ENCODE measurements around the gene COG8. TPM values are rescaled to one million over a fixed set of nuclear protein-coding genes. Genes with fewer than 3 reads are reported as not detected.

COG8 gene
- total and polyA plus RNA-seq, 2 experiments from 2014 or later, result 21.4 to 79.9 TPM

DNA sequence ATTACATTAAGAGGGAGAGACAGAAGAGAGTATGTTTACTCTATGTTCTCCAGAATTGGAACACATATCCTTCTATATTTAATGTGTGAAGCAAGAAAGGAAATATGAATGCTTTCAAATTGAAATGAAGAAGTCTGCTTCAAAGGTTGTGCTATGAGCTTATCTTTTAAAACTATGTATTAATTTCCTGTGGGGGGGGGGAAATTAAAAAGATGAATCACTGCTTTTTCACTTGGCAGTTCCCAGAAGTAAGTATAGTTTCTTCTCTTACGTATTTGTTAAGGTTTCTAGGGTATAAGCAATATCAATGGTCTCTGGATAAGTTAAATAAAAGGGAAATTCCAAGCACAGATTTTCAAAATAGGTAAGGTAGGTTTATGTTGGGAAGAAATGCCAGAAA lies 39.4 kb upstream of the COG8 start:
- Histone ChIP-seq H3K9me2 (ENCODE audit: insufficient read depth) (no peaks in the 10 kb centered on the region), H3K36me3 (ENCODE audit: insufficient read depth) (peaks cover 44% of the 10 kb centered on the region), H3K4me2 (no peak overlapping the region), H3K4me1 (ENCODE audit: insufficient read depth) (no peaks in the 10 kb centered on the region), H3K4me3 (no peak overlapping the region), H3K27me3 (ENCODE audit: insufficient read depth) (no peaks in the 10 kb centered on the region), H3F3A (replicated peaks; ENCODE audit: low read depth) (peaks cover 2% of the 10 kb centered on the region; the same call in 1 of the 2 replicates), H3K27ac (ENCODE audit: low read depth) (no peak overlapping the region), H3K79me2 (replicated peaks; ENCODE audit: insufficient read depth) (peaks cover 29% of the 10 kb centered on the region), H2AFZ (no peak overlapping the region), H4K20me1 (replicated peaks; ENCODE audit: insufficient read depth) (peaks cover 10% of the 10 kb centered on the region)
- Mint-ChIP-seq H3K36me3 (ENCODE audit: low read depth) (peaks cover 55% of the 10 kb centered on the region), H3K27ac (no peak overlapping the region), H3K4me1 (no peaks in the 10 kb centered on the region), H3K27me3 (ENCODE audit: insufficient read depth, low read depth, poor library complexity) (peaks cover 2% of the 10 kb centered on the region), H3K9me3 (no peaks in the 10 kb centered on the region), H3K4me3 (no peak overlapping the region)
- no peak for TF ChIP-seq NANOG (IDR thresholded peaks at IDR 0.05; ENCODE audit: borderline replicate concordance)
- TF ChIP-seq, protein P1, sequence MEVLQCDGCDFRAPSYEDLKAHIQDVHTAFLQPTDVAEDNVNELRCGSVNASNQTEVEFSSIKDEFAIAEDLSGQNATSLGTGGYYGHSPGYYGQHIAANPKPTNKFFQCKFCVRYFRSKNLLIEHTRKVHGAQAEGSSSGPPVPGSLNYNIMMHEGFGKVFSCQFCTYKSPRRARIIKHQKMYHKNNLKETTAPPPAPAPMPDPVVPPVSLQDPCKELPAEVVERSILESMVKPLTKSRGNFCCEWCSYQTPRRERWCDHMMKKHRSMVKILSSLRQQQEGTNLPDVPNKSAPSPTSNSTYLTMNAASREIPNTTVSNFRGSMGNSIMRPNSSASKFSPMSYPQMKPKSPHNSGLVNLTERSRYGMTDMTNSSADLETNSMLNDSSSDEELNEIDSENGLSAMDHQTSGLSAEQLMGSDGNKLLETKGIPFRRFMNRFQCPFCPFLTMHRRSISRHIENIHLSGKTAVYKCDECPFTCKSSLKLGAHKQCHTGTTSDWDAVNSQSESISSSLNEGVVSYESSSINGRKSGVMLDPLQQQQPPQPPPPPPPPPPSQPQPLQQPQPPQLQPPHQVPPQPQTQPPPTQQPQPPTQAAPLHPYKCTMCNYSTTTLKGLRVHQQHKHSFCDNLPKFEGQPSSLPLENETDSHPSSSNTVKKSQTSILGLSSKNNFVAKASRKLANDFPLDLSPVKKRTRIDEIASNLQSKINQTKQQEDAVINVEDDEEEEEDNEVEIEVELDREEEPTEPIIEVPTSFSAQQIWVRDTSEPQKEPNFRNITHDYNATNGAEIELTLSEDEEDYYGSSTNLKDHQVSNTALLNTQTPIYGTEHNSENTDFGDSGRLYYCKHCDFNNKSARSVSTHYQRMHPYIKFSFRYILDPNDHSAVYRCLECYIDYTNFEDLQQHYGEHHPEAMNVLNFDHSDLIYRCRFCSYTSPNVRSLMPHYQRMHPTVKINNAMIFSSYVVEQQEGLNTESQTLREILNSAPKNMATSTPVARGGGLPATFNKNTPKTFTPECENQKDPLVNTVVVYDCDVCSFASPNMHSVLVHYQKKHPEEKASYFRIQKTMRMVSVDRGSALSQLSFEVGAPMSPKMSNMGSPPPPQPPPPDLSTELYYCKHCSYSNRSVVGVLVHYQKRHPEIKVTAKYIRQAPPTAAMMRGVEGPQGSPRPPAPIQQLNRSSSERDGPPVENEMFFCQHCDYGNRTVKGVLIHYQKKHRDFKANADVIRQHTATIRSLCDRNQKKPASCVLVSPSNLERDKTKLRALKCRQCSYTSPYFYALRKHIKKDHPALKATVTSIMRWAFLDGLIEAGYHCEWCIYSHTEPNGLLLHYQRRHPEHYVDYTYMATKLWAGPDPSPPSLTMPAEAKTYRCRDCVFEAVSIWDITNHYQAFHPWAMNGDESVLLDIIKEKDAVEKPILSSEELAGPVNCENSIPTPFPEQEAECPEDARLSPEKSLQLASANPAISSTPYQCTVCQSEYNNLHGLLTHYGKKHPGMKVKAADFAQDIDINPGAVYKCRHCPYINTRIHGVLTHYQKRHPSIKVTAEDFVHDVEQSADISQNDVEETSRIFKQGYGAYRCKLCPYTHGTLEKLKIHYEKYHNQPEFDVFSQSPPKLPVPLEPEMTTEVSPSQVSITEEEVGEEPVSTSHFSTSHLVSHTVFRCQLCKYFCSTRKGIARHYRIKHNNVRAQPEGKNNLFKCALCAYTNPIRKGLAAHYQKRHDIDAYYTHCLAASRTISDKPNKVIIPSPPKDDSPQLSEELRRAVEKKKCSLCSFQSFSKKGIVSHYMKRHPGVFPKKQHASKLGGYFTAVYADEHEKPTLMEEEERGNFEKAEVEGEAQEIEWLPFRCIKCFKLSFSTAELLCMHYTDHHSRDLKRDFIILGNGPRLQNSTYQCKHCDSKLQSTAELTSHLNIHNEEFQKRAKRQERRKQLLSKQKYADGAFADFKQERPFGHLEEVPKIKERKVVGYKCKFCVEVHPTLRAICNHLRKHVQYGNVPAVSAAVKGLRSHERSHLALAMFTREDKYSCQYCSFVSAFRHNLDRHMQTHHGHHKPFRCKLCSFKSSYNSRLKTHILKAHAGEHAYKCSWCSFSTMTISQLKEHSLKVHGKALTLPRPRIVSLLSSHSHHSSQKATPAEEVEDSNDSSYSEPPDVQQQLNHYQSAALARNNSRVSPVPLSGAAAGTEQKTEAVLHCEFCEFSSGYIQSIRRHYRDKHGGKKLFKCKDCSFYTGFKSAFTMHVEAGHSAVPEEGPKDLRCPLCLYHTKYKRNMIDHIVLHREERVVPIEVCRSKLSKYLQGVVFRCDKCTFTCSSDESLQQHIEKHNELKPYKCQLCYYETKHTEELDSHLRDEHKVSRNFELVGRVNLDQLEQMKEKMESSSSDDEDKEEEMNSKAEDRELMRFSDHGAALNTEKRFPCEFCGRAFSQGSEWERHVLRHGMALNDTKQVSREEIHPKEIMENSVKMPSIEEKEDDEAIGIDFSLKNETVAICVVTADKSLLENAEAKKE (CRISPR knock-in tag; IDR thresholded peaks at IDR 0.05), result no peak
- TF ChIP-seq CREB1 (CRISPR knock-in tag; IDR thresholded peaks at IDR 0.05; ENCODE audit: low read depth), result no peak
- no peak for TF ChIP-seq ZNF331 (CRISPR knock-in tag; IDR thresholded peaks at IDR 0.05; ENCODE audit: low read depth)
- no peak for TF ChIP-seq EZH2phosphoT487 (IDR thresholded peaks at IDR 0.05; ENCODE audit: unreplicated experiment)
- ATAC-seq, result no peak
- DNase-seq (ENCODE audit: low spot score), result no peak

DNA sequence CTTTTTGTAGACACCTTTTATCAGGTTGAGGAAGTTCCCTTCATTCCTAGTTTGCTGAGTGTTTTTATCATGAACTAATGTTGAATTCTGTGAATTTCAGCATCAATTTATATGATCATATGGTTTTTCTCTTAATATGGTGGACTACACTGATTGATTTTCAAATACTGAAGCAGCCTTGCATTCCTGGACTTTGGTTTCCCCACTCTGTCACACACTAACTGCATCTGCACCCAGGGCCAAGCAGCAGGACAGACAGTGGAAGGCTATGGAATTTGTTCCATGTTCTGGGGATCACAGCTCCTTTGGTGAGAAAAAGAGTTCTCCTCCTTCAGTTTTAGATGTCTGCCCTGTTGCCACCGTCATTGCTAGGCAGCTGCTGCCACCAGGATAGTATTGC lies 38.7 kb upstream of the COG8 start:
- no peak overlapping the region for H2AFZ ChIP-seq
- H3K4me2 ChIP-seq, result no peak overlapping the region
- no peaks in the 10 kb centered on the region for H3K9me3 Mint-ChIP-seq
- H3K4me3 Mint-ChIP-seq, result no peak overlapping the region
- no peak overlapping the region for H3K4me3 ChIP-seq
- no peaks in the 10 kb centered on the region for H3K4me1 ChIP-seq (ENCODE audit: insufficient read depth)
- no peaks in the 10 kb centered on the region for H3K27me3 ChIP-seq (ENCODE audit: insufficient read depth)
- peaks cover 21% of the 10 kb centered on the region for H3K79me2 ChIP-seq (replicated peaks; ENCODE audit: insufficient read depth)
- H3K27ac Mint-ChIP-seq, result no peak overlapping the region
- H3F3A ChIP-seq (replicated peaks; ENCODE audit: low read depth), result no peaks in the 10 kb centered on the region; the same call in 1 of the 2 replicates
- peaks cover 49% of the 10 kb centered on the region for H3K36me3 Mint-ChIP-seq (ENCODE audit: low read depth)
- no peak overlapping the region for H3K27ac ChIP-seq (ENCODE audit: low read depth)
- H4K20me1 ChIP-seq (replicated peaks; ENCODE audit: insufficient read depth), result peaks cover 10% of the 10 kb centered on the region
- no peaks in the 10 kb centered on the region for H3K9me2 ChIP-seq (ENCODE audit: insufficient read depth)
- peaks cover 37% of the 10 kb centered on the region for H3K36me3 ChIP-seq (ENCODE audit: insufficient read depth)
- ATAC-seq (no peak), DNase-seq (ENCODE audit: low spot score) (no peak)
- peaks cover 2% of the 10 kb centered on the region for H3K27me3 Mint-ChIP-seq (ENCODE audit: insufficient read depth, low read depth, poor library complexity)
- H3K4me1 Mint-ChIP-seq, result no peaks in the 10 kb centered on the region
- no peak for TF ChIP-seq STAT1 (IDR thresholded peaks at IDR 0.05; ENCODE audit: unreplicated experiment)
- TF ChIP-seq, protein P2, sequence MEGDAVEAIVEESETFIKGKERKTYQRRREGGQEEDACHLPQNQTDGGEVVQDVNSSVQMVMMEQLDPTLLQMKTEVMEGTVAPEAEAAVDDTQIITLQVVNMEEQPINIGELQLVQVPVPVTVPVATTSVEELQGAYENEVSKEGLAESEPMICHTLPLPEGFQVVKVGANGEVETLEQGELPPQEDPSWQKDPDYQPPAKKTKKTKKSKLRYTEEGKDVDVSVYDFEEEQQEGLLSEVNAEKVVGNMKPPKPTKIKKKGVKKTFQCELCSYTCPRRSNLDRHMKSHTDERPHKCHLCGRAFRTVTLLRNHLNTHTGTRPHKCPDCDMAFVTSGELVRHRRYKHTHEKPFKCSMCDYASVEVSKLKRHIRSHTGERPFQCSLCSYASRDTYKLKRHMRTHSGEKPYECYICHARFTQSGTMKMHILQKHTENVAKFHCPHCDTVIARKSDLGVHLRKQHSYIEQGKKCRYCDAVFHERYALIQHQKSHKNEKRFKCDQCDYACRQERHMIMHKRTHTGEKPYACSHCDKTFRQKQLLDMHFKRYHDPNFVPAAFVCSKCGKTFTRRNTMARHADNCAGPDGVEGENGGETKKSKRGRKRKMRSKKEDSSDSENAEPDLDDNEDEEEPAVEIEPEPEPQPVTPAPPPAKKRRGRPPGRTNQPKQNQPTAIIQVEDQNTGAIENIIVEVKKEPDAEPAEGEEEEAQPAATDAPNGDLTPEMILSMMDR (conservative IDR thresholded peaks at IDR 0.05; ENCODE audit: low read depth in 2 of 2), result no peak
- TF ChIP-seq EZH2phosphoT487 (IDR thresholded peaks at IDR 0.05; ENCODE audit: unreplicated experiment), result no peak
- no peak for TF ChIP-seq JUNB (IDR thresholded peaks at IDR 0.05; ENCODE audit: unreplicated experiment)
- TF ChIP-seq, protein P3, sequence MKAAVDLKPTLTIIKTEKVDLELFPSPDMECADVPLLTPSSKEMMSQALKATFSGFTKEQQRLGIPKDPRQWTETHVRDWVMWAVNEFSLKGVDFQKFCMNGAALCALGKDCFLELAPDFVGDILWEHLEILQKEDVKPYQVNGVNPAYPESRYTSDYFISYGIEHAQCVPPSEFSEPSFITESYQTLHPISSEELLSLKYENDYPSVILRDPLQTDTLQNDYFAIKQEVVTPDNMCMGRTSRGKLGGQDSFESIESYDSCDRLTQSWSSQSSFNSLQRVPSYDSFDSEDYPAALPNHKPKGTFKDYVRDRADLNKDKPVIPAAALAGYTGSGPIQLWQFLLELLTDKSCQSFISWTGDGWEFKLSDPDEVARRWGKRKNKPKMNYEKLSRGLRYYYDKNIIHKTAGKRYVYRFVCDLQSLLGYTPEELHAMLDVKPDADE (IDR thresholded peaks at IDR 0.05), result no peak
- no peak for TF ChIP-seq ZNF114 (CRISPR knock-in tag; IDR thresholded peaks at IDR 0.05)

All from GM23338 (cell line).